ENCODE data around the gene SRP19. TPM values are rescaled to one million over a fixed set of nuclear protein-coding genes. Genes with fewer than 3 reads are reported as not detected.

Gene SRP19
- polyA plus RNA-seq, 3 donors = 18.6 to 87.4 (median 71.9) TPM

DNA sequence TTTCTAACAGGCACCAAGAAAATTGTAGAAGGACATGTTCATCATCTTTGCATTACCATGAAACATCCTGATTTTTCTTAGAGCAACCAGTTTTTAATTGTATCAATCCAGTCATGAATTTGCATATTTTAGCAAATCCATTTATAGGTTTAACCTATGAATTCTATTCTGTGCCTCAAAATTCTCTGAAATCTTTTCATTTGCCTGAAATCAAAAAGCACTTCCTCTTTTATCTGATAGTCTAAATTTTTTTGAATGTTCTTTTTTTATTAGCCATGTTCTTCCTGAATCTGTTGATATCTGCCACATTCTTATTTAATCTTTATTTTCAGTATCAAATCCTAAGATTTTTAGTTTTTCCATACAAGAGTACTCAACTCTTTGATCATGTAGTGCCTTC is 36.9 kb upstream of the SRP19 start:
- Mint-ChIP-seq H3K9me3 (no peaks in the 10 kb centered on the region), H3K4me3 (no peak overlapping the region), H3K4me1 (no peaks in the 10 kb centered on the region), H3K27ac (peak overlapping the region in 1 of 7 donors; percentile 22), H3K27me3 (ENCODE audit: low read depth in 3 of 3) (no peaks in the 10 kb centered on the region), H3K36me3 (peaks cover 77 to 91% of the 10 kb centered on the region in 2 donors)
- Histone ChIP-seq H3K79me2 (ENCODE audit: insufficient read depth, low read length) (no peaks in the 10 kb centered on the region), H3K4me2 (replicated peaks; ENCODE audit: extremely low read depth, low read length, poor library complexity, severe bottlenecking) (no peak overlapping the region), H2AFZ (ENCODE audit: insufficient read depth, low read depth, low read length, poor library complexity, severe bottlenecking) (no peak overlapping the region), H3K36me3 (replicated peaks in 1 of 2; ENCODE audit: control insufficient read depth in 1 of 2, insufficient read depth in 2 of 2, low read length in 2 of 2) (peaks cover 70 to 94% of the 10 kb centered on the region in 2 donors), H3K27ac (ENCODE audit: low read depth in 1 of 2, low read length in 2 of 2) (peak overlapping the region in 1 of 2 donors; percentile 1), H3K9me3 (replicated peaks in 1 of 2; ENCODE audit: control insufficient read depth in 1 of 2, insufficient read depth in 1 of 2, low read length in 2 of 2) (no peaks in the 10 kb centered on the region), H3K27me3 (ENCODE audit: control insufficient read depth in 2 of 2, insufficient read depth in 2 of 2, low read length in 2 of 2) (no peaks in the 10 kb centered on the region), H3K9ac (ENCODE audit: insufficient read depth, low read length, poor library complexity, severe bottlenecking) (no peak overlapping the region), H3K4me3 (replicated peaks in 1 of 3; ENCODE audit: low read depth in 2 of 3, low read length in 3 of 3) (no peak overlapping the region), H3K4me1 (ENCODE audit: control insufficient read depth in 1 of 2, insufficient read depth in 2 of 2, low read length in 2 of 2) (no peaks in the 10 kb centered on the region), H4K20me1 (ENCODE audit: insufficient read depth, low read length) (no peaks in the 10 kb centered on the region)
- no peak for DNase-seq
- intact Hi-C loops (cut with micrococcal nuclease) = no loop called here
- TF ChIP-seq, protein P1, sequence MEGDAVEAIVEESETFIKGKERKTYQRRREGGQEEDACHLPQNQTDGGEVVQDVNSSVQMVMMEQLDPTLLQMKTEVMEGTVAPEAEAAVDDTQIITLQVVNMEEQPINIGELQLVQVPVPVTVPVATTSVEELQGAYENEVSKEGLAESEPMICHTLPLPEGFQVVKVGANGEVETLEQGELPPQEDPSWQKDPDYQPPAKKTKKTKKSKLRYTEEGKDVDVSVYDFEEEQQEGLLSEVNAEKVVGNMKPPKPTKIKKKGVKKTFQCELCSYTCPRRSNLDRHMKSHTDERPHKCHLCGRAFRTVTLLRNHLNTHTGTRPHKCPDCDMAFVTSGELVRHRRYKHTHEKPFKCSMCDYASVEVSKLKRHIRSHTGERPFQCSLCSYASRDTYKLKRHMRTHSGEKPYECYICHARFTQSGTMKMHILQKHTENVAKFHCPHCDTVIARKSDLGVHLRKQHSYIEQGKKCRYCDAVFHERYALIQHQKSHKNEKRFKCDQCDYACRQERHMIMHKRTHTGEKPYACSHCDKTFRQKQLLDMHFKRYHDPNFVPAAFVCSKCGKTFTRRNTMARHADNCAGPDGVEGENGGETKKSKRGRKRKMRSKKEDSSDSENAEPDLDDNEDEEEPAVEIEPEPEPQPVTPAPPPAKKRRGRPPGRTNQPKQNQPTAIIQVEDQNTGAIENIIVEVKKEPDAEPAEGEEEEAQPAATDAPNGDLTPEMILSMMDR (IDR thresholded peaks at IDR 0.05) = no peak

DNA sequence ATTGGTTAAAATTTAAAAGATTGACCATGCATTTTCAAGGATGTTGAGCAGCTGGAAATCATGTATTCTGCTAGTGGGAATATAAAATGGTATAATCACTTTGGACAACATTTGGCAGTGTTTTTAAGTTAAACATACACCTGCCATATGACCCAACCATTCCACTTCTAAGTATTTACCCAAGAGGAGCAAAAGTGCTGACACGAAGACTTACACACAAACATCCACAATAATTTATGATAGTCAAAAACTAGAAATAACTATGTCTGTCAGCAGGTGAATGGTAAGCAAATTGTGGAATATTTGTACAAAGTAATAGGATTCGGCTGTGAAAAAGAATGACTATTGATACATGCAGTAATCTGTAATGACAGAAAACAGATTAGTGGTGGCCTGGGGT is 30.7 kb upstream of the SRP19 start:
- Mint-ChIP-seq H3K36me3 (peaks cover 71 to 92% of the 10 kb centered on the region in 2 donors), H3K27me3 (ENCODE audit: low read depth in 3 of 3) (no peaks in the 10 kb centered on the region), H3K27ac (peak overlapping the region in 1 of 7 donors; percentile 5), H3K9me3 (peaks cover 0 to 2% (median 0%) of the 10 kb centered on the region in 7 donors), H3K4me3 (no peak overlapping the region), H3K4me1 (no peaks in the 10 kb centered on the region)
- TF ChIP-seq, protein P1 (IDR thresholded peaks at IDR 0.05) = no peak
- intact Hi-C loops (cut with micrococcal nuclease) = no loop called here
- Histone ChIP-seq H3K36me3 (replicated peaks in 1 of 2; ENCODE audit: control insufficient read depth in 1 of 2, insufficient read depth in 2 of 2, low read length in 2 of 2) (peaks cover 61 to 97% of the 10 kb centered on the region in 2 donors), H3K4me1 (ENCODE audit: control insufficient read depth in 1 of 2, insufficient read depth in 2 of 2, low read length in 2 of 2) (no peaks in the 10 kb centered on the region), H3K27ac (ENCODE audit: low read depth in 1 of 2, low read length in 2 of 2) (no peak overlapping the region), H3K27me3 (ENCODE audit: control insufficient read depth in 2 of 2, insufficient read depth in 2 of 2, low read length in 2 of 2) (no peaks in the 10 kb centered on the region), H3K4me3 (replicated peaks in 1 of 3; ENCODE audit: low read depth in 2 of 3, low read length in 3 of 3) (no peak overlapping the region), H4K20me1 (ENCODE audit: insufficient read depth, low read length) (no peaks in the 10 kb centered on the region), H3K79me2 (ENCODE audit: insufficient read depth, low read length) (no peaks in the 10 kb centered on the region), H3K9me3 (replicated peaks in 1 of 2; ENCODE audit: control insufficient read depth in 1 of 2, insufficient read depth in 1 of 2, low read length in 2 of 2) (no peaks in the 10 kb centered on the region), H3K4me2 (replicated peaks; ENCODE audit: extremely low read depth, low read length, poor library complexity, severe bottlenecking) (no peak overlapping the region), H2AFZ (ENCODE audit: insufficient read depth, low read depth, low read length, poor library complexity, severe bottlenecking) (no peak overlapping the region), H3K9ac (ENCODE audit: insufficient read depth, low read length, poor library complexity, severe bottlenecking) (no peak overlapping the region)
- no peak for DNase-seq
- 100% methylated on average over 1 of the region's 2 CpGs for whole genome bisulfite sequencing (ENCODE audit: insufficient coverage)

All from CD14-positive monocyte (primary cell).